ENCODE data around the gene PURA.
"Not testable (repeated sequence)": the region's sequence is repeated elsewhere in the genome, so short reads cannot be mapped to it uniquely, and the experiment has no call there.

Gene PURA

GRCh38 chr5:140141241-140141640 lies 27.3 kb downstream of the PURA start:
- DNase-seq = no peak

GRCh38 chr5:140142246-140142645 lies 28.3 kb downstream of the PURA start:
- DNase-seq = no peak

- DNase-seq = no peak
These were observed 28.9 kb downstream of the PURA start for GRCh38 chr5:140142856-140143255.

GRCh38 chr5:140143521-140144258 lies 29.8 kb downstream of the PURA start:
- no peak for DNase-seq

- DNase-seq = no peak
These were observed 31.3 kb downstream of the PURA start for GRCh38 chr5:140145256-140145655.

GRCh38 chr5:140145818-140146522 lies 32.1 kb downstream of the PURA start:
- peak; percentile 7 for DNase-seq

- DNase-seq = no peak
These were observed 32.6 kb downstream of the PURA start for GRCh38 chr5:140146523-140146842.

- DNase-seq = no peak
These were observed 33.6 kb downstream of the PURA start for GRCh38 chr5:140147460-140147859.

- DNase-seq = peak; percentile 44
These were observed 34.6 kb downstream of the PURA start for GRCh38 chr5:140148508-140148907.

- no peak for DNase-seq
These were observed 36.3 kb downstream of the PURA start for GRCh38 chr5:140150201-140150600.

GRCh38 chr5:140151144-140152021 lies 37.5 kb downstream of the PURA start:
- peak; percentile 67 for DNase-seq

GRCh38 chr5:140152022-140152999 lies 38.4 kb downstream of the PURA start:
- no peak for DNase-seq

- no peak for DNase-seq
These were observed 39.3 kb downstream of the PURA start for GRCh38 chr5:140153255-140153654.

- no peak for DNase-seq
These were observed 40.0 kb downstream of the PURA start for GRCh38 chr5:140153905-140154304.

GRCh38 chr5:140154710-140155381 lies 40.9 kb downstream of the PURA start:
- DNase-seq = not testable (repeated sequence)

- peak; percentile 21 for DNase-seq
These were observed 43.3 kb downstream of the PURA start for GRCh38 chr5:140157032-140157781.

- no peak for DNase-seq
These were observed 45.4 kb downstream of the PURA start for GRCh38 chr5:140159014-140159927.

GRCh38 chr5:140162275-140162674 lies 48.4 kb downstream of the PURA start:
- DNase-seq = no peak

- no peak for DNase-seq
These were observed 48.9 kb downstream of the PURA start for GRCh38 chr5:140162781-140163180.

All from NCI-H510A (cell line).